ENCODE results near the gene ARL6IP6. TPM values are rescaled to one million over a fixed set of nuclear protein-coding genes. Genes with fewer than 3 reads are reported as not detected.
"Not testable (repeated sequence)": the region's sequence is repeated elsewhere in the genome, so short reads cannot be mapped to it uniquely, and the experiment has no call there.

ARL6IP6 gene
- total RNA-seq, 1 experiment from 2014 or later, result 43.6 TPM

- ChIA-PET CTCF (no interaction called here), POLR2A (ENCODE audit: low non-redundant PET) (no interaction called here)
- H3K4me3 ChIP-seq (ENCODE audit: low read depth, low read length, poor library complexity, severe bottlenecking), result no peak overlapping the region
- no peaks in the 10 kb centered on the region for H3K9me3 ChIP-seq (ENCODE audit: low read depth, low read length, poor library complexity, severe bottlenecking)
- peaks cover 11% of the 10 kb centered on the region for H3K4me1 ChIP-seq (ENCODE audit: insufficient read depth, low read length, poor library complexity, severe bottlenecking)
- no peak for DNase-seq (ENCODE audit: low spot score)
- BruUV-seq (replicated peaks), result no TSS peak
- TF ChIP-seq CTCF (conservative IDR thresholded peaks at IDR 0.05; ENCODE audit: low read depth, low read length) (no peak), EZH2 (IDR thresholded peaks at IDR 0.05; ENCODE audit: borderline replicate concordance, low read depth, low read length, poor library complexity, severe bottlenecking) (no peak)
- no peaks in the 10 kb centered on the region for H3K36me3 ChIP-seq (ENCODE audit: insufficient read depth, low read length, poor library complexity, severe bottlenecking)
- H3K27me3 ChIP-seq (replicated peaks; ENCODE audit: insufficient read depth, low read depth, low read length, poor library complexity), result no peaks in the 10 kb centered on the region
- intact Hi-C loops (cut with micrococcal nuclease; ENCODE audit: unreplicated experiment), result no loop called here
- H3K27ac ChIP-seq (ENCODE audit: low read depth, low read length, poor library complexity, severe bottlenecking), result no peak overlapping the region
These were observed 5.5 kb downstream of the ARL6IP6 start for GRCh38 chr2:152723918-152724317.

GRCh38 chr2:152729844-152730243 is 11.4 kb downstream of the ARL6IP6 start:
- Histone ChIP-seq H3K9me3 (ENCODE audit: low read depth, low read length, poor library complexity, severe bottlenecking) (no peaks in the 10 kb centered on the region), H3K4me3 (ENCODE audit: low read depth, low read length, poor library complexity, severe bottlenecking) (no peak overlapping the region), H3K27me3 (replicated peaks; ENCODE audit: insufficient read depth, low read depth, low read length, poor library complexity) (no peaks in the 10 kb centered on the region), H3K36me3 (ENCODE audit: insufficient read depth, low read length, poor library complexity, severe bottlenecking) (peaks cover 8% of the 10 kb centered on the region), H3K4me1 (ENCODE audit: insufficient read depth, low read length, poor library complexity, severe bottlenecking) (no peaks in the 10 kb centered on the region), H3K27ac (ENCODE audit: low read depth, low read length, poor library complexity, severe bottlenecking) (no peak overlapping the region)
- CTCF ChIA-PET, result no interaction called here
- no peak for DNase-seq (ENCODE audit: low spot score)
- BruUV-seq (replicated peaks), result no TSS peak
- intact Hi-C loops (cut with micrococcal nuclease; ENCODE audit: unreplicated experiment), result no loop called here
- no peak for TF ChIP-seq EZH2 (IDR thresholded peaks at IDR 0.05; ENCODE audit: borderline replicate concordance, low read depth, low read length, poor library complexity, severe bottlenecking)
- TF ChIP-seq CTCF (conservative IDR thresholded peaks at IDR 0.05; ENCODE audit: low read depth, low read length), result no peak
- POLR2A ChIA-PET (ENCODE audit: low non-redundant PET), result no interaction called here

GRCh38 chr2:152730591-152731333 is 12.3 kb downstream of the ARL6IP6 start:
- POLR2A ChIA-PET (ENCODE audit: low non-redundant PET), result no interaction called here
- Histone ChIP-seq H3K27ac (ENCODE audit: low read depth, low read length, poor library complexity, severe bottlenecking) (no peak overlapping the region), H3K4me1 (ENCODE audit: insufficient read depth, low read length, poor library complexity, severe bottlenecking) (no peaks in the 10 kb centered on the region), H3K36me3 (ENCODE audit: insufficient read depth, low read length, poor library complexity, severe bottlenecking) (peaks cover 17% of the 10 kb centered on the region), H3K4me3 (ENCODE audit: low read depth, low read length, poor library complexity, severe bottlenecking) (no peak overlapping the region), H3K27me3 (replicated peaks; ENCODE audit: insufficient read depth, low read depth, low read length, poor library complexity) (no peaks in the 10 kb centered on the region), H3K9me3 (ENCODE audit: low read depth, low read length, poor library complexity, severe bottlenecking) (no peaks in the 10 kb centered on the region)
- CTCF ChIA-PET, result no interaction called here
- DNase-seq (ENCODE audit: low spot score), result no peak
- no TSS peak for BruUV-seq (replicated peaks)
- TF ChIP-seq CTCF (conservative IDR thresholded peaks at IDR 0.05; ENCODE audit: low read depth, low read length) (no peak), EZH2 (IDR thresholded peaks at IDR 0.05; ENCODE audit: borderline replicate concordance, low read depth, low read length, poor library complexity, severe bottlenecking) (no peak)
- intact Hi-C loops (cut with micrococcal nuclease; ENCODE audit: unreplicated experiment), result no loop called here

GRCh38 chr2:152737509-152737908 is 19.1 kb downstream of the ARL6IP6 start:
- H3K27ac ChIP-seq (ENCODE audit: low read depth, low read length, poor library complexity, severe bottlenecking); H3K4me3 ChIP-seq (ENCODE audit: low read depth, low read length, poor library complexity, severe bottlenecking); H3K4me1 ChIP-seq (ENCODE audit: insufficient read depth, low read length, poor library complexity, severe bottlenecking); POLR2A ChIA-PET (ENCODE audit: low non-redundant PET); H3K9me3 ChIP-seq (ENCODE audit: low read depth, low read length, poor library complexity, severe bottlenecking); BruUV-seq (replicated peaks); DNase-seq (ENCODE audit: low spot score); H3K27me3 ChIP-seq (replicated peaks; ENCODE audit: insufficient read depth, low read depth, low read length, poor library complexity); CTCF ChIA-PET: not testable (repeated sequence)
- intact Hi-C loops (cut with micrococcal nuclease; ENCODE audit: unreplicated experiment), result loop anchor here (5.0 kb wide), 1 partner anchor 560 kb away; the partner anchor contains the start of gene STAM2
- peaks cover 45% of the 10 kb centered on the region for H3K36me3 ChIP-seq (ENCODE audit: insufficient read depth, low read length, poor library complexity, severe bottlenecking)
